ENCODE data around the gene DPCD.

GRCh38 chr10:101631821-101632475, 43.8 kb downstream of the DPCD start:
- no peak for TF ChIP-seq CTCF (IDR thresholded peaks at IDR 0.05; ENCODE audit: low read depth, low read length)
- TF ChIP-seq POLR2A (IDR thresholded peaks at IDR 0.05; ENCODE audit: extremely low read depth, insufficient read length): no peak

Data from NB4 (cell line).